CMK (cell line): Measurements from ENCODE around the gene LIMA1.
"Not testable (repeated sequence)": the region's sequence is repeated elsewhere in the genome, so short reads cannot be mapped to it uniquely, and the experiment has no call there.

Source experiments
- DNase-seq: peaks from one replicate; pipeline ENCODE4 v3.0.0-alpha.2; 2010; ENCODE audit warnings: low read depth

The LIMA1 gene

GRCh38 chr12:50285253-50285652 is 1.9 kb upstream of the LIMA1 start:
- DNase-seq, result no peak

DNA sequence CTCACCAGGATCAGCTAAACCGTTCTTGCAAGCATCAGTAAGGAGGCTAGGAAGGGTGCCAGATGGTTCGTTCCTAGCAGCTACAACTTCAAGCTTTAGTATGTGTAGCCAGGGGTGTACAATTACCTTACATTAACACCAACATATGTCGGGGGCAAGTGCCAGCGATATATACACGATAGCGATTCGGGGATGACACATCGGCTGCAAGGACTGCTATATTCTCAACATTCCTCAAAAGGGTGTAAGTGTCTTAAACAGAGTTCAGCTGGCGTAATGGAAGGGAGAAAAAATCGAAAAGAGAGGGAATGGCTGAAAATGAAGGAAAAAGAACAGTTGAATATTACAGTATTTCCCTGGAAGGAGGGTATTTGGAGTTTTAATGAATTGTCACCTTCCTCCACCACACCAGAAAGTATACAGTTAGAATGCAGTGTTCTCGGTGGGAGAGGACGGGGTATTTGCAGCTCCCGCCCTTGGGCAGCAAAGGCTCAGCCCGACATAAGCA is 545 bp downstream of the LIMA1 start:
- DNase-seq, result no peak

- DNase-seq, result no peak
Observed at GRCh38 chr12:50279501-50279900, 3.8 kb downstream of the LIMA1 start.

DNA sequence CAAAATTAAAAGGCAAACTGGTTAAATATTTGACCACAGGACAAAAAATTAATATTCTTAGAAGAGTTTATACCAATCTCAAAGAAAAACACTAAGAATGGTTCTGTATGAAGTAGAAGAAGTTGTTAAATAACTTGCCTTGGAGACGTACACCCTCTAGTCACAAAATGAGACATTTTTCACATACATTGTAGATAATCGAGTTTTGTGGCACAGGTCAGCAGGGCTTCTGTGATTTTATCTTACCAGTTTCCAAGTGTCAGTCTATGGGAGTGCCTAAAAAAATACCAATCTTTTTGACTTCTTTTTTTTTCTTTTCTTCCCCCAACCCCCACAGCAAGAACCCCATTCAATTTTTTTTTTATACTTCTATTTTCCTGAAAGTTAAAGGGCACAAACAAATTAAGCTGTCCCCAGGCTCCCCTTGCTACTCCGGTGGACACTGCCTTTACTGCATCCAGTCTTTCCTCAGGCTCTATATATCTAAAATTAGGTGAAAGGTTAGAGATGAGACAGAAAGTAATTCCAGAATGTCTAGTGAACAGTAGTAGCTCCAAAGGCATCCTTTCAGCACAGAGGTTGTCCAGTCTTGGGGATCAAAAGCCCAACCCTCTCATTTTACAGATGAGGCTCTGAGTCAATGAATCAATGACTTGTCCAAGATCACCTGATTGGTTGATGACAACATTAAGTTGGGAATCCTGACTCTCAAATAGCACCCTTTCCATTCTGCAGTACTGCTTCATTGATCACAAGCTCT is 6.2 kb downstream of the LIMA1 start:
- DNase-seq, result no peak

GRCh38 chr12:50276068-50276467 is 7.3 kb downstream of the LIMA1 start:
- no peak for DNase-seq

DNA sequence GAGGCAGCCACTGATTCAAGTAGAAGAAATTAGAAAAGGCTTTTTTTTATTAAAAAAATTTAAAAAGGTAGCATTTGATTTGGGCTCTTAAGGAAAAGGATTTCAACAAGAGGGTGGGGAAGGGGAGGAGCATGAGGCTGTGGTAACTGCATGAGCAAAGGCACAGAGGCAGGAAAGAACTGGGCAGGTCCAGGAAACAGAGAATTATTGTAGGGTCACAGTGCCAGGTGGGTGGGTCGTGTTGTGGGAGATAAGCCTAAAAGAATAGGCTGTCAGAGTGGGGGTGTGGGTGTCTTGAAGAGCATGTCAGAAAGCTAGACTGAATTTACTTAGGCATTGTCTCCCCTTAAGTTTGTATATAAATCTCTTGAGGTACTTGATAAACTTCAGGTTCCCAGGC is 7.8 kb downstream of the LIMA1 start:
- DNase-seq, result no peak

DNA sequence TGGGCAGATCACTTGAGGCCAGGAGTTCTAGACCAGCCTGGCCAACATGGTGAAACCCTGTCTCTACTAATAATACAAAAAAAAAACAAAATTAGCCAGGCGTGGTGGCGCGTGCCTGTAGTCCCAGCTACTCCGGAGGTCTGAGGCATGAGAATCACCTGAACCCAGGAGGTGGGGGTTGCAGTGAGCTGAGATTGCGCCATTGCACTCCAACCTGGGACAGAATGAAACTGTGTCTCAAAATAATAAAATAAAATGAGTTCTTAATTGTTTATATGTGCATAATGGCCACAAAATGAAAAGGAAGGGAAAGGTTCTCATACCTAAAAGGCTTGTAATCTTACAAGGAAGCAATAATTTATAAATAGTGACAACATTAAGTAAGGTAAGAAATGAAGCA is 8.2 kb downstream of the LIMA1 start:
- not testable (repeated sequence) for DNase-seq

DNA sequence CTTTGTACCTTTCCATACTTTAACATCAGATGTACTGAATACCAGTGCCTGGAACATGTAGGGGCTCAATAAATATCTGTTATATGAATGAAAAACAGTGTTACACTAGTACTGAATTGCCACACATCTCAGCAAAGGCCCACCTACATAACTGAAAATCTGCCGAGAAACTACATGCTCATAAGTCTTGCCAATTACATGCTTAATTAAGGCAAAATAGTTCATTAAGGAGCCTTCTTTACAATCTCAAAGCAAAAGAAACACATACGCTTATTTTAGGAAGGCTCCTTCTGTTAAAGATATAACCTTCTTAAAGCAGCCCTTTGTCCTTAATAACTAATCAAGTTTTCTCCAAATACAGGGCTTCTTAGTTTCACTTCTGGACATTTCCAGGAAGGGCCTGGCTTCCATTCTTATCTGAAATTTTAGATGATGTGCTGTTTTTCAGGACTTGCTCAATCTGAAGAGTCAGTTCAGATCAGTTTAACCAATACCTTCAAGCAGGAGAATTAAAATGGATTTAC is 11.5 kb downstream of the LIMA1 start:
- no peak for DNase-seq

DNA sequence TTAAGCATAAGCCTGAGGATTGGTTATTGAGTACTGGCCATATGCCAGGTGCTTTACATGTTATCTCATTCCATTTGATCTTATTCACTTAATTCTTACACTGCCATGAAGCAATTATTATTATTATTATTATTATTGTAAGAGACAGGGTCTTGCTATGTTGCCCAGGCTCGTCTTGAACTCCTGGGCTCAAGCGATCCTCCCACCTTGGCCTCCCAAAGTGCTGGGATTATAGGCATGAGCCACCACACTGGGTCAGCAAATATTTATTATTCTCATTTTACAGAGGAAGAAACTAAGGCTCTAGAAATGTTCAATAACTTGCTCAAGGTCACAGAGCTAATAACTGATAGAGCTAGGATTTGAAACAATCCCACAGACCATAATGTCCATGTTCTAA is 14.8 kb downstream of the LIMA1 start:
- DNase-seq, result no peak

DNA sequence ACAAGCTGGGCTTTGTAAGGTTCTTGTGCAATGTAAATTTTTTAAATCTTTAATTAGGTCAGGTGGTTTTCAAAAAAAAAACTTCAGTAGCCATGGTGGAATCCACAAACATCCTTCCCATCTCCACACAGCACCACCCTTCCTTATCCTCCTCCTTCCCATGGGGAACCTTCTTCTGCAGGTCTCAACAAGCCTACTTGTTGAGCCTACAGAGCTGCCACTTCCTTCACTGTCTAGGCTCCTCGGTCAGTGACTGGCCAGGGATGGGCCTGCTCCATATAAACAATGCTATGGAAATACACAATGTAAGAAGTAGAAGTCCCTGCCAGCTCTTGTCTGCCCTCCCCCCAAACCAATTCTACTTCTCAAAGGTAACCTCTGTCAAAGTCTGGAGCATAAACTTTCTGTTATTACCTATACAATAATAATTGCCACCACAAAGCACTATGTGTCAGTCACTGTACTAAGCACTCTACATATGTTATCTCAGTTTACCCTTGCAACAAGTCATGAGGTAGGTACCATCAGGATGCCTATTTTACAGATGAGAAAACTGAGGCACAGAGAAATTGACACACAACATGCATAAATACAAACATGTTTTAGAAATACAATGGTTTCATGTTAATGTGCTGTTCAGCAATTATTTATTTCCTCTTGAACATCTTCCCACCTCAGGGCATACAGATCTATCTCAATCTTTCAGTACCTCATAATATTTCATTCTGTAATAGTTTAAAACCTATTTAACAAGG is 17.4 kb downstream of the LIMA1 start:
- DNase-seq, result no peak

DNA sequence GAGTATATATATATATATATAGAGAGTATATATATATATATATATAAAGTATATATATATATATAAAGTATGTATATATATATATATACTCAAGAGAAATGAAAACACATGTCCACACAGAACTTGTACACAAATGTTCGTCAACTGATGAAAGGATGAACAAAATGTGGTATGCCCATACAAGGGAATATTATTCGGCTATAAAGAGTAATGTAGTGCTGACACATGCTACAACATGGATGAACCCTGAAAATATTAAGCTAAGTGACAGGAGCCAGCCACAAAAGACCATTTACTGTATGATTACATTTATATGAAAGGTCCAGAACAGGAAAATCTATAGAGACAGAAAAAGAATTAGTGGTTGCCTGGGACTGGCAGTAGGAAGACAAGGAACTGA is 19.5 kb downstream of the LIMA1 start:
- no peak for DNase-seq

DNA sequence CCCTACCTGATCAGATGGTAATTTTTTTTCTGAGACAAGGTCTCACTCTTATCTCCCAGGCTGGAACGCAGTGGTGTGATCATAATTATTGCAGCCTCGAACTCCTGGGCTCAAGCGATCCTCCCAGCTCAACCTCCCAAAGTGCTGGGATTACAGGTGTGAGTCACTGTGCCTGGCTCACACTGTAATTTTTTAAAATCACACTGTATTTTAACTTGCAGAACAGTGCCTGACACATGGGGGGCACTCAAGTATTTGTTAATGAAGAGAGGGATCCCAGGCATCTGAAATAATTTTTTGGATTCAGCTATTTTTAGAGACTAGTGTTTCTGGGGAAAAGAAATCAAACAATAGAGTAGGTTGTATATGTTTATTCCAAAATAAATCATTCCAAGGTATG is 21.7 kb downstream of the LIMA1 start:
- no peak for DNase-seq

DNA sequence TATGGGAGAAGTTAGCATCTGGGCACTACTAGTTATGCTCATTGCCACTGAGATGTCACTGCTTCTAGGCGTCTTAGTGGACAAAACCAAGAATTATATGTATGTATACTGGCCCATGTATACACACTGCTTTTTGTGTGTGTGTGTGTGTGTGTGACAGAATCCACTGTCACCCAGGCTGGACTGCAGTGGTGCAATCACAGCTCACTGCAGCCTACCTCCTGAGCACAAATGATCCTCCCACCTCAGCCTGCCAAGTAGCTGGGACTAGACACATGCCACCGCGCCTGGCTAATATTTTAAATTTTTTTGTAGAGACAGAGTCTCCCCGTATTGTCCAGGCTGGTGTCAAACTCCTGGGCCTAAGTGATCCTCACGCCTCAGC is 25.2 kb downstream of the LIMA1 start:
- DNase-seq, result no peak

GRCh38 chr12:50257236-50258166 is 25.8 kb downstream of the LIMA1 start:
- no peak for DNase-seq

- DNase-seq, result no peak
Observed at GRCh38 chr12:50256761-50257160, 26.6 kb downstream of the LIMA1 start.

DNA sequence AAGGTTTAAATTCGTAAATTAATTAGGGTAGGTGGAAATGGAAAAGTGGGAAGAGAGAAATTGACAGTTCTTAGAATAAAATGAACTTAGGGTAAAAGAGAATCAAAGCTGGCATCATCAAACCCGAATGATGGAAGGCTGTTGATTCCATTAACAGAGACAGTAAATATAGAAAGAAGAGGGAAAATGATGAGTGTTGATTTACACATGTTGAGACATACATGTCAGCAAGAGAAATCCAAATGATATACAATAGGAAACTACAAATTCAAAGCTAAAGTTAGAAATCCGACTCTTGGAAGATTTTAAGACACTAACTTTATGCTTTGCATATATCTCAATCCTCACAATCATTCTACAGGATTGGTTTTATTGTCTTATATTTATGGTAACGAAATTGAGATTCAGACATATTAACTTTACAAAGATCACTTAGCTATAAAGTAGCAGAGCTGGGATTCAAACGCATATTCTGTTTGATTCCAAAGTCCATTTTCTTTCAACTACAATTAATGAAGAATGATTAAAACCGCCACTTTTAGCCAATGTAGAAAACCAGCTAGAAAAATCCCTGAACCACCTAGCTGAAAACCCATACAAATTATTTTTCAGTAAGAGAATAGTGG is 30.2 kb downstream of the LIMA1 start:
- no peak for DNase-seq

GRCh38 chr12:50251619-50252252 is 31.6 kb downstream of the LIMA1 start:
- no peak for DNase-seq

DNA sequence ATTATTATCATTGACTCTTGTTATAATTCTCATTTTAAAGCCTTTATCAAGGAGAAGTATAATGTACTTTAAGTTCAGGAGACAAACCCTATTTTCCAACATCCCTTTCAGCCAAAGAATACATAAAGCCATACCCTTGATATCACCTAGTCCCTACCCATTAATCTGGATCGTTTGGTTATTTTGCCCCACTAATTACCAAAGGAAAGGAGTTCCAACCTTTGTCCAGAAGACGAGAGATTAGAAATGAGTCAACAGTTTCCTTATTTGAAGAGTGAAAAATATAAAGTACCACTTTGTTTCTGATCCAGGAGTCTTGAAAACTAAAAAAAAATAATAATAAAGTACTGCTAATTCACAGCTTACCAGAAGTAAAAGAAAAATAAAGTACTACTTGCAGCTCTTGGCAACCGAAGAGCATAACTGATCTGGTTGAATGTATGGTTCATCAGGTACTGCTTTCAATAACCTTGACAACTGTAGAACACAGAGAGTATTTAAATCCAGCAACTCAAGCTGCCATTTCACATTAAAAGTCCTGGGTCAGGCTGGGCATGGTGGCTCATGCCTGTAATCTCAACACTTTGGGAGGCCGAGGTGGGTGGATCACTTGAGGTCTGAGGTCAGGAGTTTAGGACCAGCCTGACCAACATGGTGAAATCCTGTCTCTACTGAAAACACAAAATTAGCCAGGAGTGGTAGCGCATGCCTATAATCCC is 33.7 kb downstream of the LIMA1 start:
- no peak for DNase-seq

DNA sequence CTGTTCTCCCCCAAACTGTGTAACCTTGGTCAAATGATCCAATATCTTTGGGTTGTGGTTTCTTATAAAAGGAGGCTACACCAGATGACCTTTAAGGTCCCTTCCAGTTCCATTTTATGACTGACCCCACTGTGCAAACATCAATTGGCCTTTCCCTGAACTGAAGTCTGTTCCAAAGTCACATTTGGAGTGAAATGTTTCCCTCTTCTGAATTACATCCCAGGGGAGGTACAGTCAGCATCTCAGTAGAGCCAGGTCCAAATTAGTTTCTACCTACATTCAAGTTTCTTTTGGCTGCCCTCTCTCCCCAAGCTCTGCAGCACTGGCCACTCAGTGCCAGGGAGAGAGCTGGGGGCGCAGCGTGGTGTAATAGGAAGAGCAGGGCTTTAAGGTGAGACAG is 34.4 kb downstream of the LIMA1 start:
- no peak for DNase-seq

DNA sequence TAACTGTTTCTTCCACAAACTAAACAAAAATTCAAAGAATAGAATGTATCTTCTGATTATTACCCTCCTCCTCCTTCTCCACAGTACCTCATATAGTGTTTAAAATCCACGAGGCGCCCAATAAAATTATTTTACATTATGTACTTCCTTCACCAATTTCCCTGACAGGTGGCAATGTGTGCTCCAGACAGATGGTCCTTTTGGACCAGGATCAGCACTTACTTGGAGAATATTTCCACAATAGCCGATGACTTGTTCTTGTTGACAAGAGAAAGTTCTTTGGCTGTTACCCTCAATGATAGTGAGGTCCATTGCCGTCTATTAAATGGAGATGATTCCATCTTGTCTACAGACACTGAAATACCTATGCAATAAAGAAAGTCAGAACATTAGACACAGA is 34.9 kb downstream of the LIMA1 start:
- DNase-seq, result no peak

DNA sequence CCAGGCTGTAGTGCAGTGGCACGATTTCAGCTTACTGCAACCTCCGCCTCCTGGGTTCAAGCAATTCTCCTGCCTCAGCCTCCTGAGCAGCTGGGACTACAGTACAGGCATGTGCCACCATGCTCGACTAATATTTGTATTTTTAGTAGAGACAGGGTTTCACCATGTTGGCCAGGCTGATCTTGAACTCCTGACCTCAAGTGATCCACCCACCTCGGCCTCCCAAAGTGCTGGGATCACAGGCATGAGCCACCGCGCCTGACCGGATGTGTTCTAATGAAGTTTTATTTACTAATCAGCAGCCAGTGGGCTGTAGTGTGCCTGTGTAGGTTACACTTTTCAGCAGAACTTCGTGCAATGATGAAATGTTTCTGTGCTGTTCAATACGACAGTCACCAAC is 35.7 kb downstream of the LIMA1 start:
- DNase-seq, result not testable (repeated sequence)
